ENCODE measurements around the gene ZNF180.
A peak's percentile ranks its signal among the peaks of the same experiment; 100 is the strongest.
"Not testable (repeated sequence)": the region's sequence is repeated elsewhere in the genome, so short reads cannot be mapped to it uniquely, and the experiment has no call there.

Gene ZNF180

DNA sequence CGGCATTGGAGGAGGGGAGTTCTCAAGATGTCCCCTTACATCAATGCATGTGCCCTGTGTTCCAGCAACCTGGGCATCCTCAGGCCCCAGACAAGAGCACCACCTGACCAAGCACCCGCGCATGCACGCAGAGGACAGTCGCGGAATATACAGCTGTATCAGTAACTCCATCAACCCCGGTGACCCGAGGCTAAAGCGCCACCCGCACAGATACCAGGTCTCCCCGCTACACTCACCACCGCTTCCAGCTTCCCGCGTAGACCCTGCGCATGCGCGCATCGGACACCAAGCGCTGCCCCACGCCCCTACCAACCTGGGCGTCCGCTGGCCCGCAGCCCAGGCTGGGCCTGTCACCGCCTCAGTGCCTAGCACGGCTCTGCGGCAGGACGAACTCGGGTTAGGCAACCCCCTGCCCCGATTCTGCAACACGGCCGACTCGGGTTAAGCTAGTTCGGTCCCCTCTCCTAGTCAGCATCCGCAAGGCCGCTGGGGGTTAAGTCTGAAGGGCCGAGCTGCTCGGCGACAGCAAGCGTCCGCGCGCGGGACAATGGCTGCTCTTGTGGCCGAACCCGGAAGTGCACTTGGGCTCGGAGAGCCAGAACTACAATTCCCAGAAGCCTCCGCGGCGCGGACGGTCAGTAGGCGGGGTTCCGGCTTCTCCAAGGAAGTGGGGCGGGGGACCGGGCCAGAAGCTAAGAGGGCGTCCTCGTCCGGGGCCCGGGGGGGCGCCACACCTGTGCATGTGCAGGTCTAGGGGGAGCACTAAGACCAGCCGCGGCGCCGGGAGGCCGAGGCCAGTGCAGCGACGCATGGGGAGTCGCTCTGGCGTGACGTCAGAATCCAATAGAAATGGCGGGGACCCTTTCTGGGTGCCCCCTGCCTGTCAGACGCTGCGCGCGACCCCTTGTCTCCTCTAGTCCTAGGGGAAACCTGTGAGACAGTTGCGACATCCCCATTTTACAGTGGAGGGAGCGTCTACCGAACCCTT, at the start of gene ZNF180:
Gene ZNF180, minus strand, starts transcription at position 561 of the 988 bp plus-strand sequence. CDS start 3,188 bp downstream, outside the sequence.
- DNase-seq (ENCODE audit: low read depth in 2 of 2, low spot score in 1 of 2): peak; percentile 90

DNA sequence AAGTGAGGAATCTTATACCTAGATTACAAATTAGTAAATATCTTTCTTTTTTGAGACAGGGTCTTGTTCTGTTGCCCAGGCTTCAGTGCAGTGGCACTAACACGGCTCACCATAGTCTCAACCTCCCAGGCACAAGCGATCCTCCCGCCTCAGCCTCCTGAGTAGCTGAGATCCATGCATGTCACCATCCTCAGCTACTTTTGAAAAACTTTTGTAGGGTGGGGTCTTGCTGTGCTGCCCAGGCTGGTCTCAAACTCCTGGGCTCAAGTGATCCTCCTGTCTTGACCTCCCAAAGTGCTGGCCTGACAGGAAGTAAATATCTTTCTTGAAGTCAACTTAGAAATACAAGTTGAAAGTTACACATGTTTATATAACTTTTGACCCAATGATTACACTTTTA, 49.2 kb upstream of the ZNF180 start:
- DNase-seq (ENCODE audit: low read depth in 2 of 2, low spot score in 1 of 2): no peak

DNA sequence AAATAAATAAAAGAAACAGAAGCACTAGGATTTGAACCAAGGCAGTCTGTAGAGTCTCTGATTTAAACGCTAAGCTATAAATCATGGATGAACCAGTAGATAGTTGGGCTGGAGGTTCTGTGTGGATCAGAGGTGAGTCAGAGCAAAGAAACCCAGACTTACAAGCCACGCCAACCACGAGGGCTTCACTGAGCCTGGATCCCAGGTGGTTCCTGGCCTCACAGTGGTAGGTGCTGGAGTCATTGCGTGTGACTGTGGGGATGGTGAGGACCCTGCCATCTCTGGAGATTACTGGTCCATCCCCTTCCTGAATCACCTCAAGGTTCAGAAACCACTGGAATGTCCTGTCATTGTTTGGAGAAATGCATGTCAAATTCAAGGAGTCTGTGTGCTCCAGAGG, 48.4 kb upstream of the ZNF180 start:
- no peak for DNase-seq (ENCODE audit: low read depth in 2 of 2, low spot score in 1 of 2)

DNA sequence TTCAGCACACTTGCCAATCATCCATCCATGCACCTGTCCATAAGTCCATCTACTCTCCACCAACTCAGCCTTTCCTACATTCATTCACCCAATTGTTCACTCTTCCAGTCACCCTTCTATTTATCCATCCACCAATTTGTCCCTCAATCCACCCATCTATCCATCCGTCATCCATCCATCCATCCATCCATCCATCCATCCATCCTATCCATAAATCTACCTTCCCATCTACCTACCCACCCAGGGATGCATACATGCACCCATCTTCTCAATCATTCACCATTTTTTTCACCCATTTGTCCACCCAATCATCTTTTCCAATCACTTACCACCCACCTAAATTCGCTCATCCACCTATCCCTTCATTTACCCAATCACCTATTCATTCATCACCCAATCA, 43.7 kb upstream of the ZNF180 start:
- DNase-seq (ENCODE audit: low read depth in 2 of 2, low spot score in 1 of 2): no peak

DNA sequence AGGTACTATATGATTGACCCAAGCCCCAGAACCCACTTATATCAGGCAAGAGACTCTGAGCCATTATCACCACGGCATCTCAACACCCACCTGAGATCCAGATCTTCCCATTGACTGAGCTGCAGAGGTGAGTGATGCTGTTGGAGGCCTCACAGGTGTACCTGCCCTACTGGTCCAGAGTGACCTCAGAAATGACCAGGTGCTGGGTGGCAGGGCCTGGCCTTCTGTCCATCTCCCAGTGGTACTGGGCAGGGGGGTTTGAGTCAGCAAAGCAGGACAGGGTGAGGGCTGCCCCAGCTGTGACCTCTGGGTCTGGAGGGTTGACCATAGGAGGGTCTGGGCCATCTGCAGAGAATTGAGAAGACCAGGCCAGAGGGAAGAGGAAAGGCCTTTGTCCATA, 42.3 kb upstream of the ZNF180 start:
- no peak for DNase-seq (ENCODE audit: low read depth in 2 of 2, low spot score in 1 of 2)

DNA sequence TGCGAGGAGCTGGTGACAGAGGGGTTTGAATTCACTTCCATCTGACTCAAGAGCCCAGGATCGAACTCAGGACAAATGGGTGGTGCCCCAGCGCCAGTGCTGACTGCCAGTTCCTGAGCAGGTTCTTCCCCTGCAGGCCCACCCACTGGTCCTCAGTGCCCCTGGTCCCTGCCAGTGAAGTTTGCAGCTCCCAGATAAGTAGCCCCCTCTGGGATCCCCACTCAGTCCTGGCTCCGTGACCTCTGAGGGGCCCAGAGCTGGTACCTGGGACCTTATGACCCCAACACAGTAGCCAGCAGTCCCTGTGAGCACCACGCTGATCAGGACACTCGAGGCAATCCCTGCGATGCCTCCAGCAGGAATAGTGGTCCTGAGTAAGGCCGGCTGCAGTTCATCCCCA, 40.4 kb upstream of the ZNF180 start:
- DNase-seq (ENCODE audit: low read depth in 2 of 2, low spot score in 1 of 2): no peak

DNA sequence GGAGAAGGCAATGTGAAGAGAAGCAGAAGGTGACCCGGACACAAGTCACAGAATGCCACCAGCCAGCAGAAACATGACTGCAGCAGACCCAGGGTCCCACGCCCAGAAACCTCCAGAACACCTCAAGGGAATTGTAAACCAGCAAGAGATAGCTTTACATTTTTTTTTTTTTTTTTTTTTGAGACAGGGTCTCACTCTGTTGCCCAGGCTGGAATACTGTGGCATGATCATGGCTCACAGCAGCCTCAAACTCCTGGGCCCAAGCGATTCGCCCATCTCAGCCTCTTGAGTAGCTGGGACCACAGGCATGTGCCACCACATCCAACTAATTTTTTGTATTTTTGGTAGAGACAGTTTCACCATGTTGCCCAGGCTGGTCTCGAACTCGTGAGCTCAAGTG, 39.7 kb upstream of the ZNF180 start:
- no peak for DNase-seq (ENCODE audit: low read depth in 2 of 2, low spot score in 1 of 2)

DNA sequence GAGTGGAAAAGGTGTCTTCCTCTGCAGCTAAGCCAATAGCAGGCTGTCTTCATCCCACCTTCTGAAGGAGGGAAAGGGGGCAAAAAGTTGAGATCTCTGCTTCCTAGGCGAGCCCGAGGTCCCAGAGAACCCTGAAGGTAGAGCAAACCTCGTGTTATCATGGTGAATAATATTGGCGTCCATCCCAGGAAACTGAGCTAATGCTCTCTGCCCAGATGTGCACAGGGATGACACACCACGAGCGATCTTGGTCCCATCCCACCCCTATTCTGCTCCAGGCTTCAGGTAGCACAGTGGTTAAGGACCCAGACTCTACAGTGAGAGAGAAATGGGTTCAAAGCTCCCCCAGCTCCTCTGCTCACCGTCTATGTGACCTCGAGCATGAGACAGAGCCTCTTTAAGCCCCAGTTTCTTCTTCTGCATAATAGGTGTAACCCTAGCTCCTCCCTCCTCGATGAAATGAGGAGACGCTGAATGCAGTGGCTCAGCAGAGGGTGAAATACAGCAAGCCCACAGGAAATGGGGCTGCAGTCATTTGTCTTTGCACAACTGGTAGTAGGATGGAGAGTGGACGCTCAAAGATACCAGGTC, 39.0 kb upstream of the ZNF180 start:
- no peak for DNase-seq (ENCODE audit: low read depth in 2 of 2, low spot score in 1 of 2)

DNA sequence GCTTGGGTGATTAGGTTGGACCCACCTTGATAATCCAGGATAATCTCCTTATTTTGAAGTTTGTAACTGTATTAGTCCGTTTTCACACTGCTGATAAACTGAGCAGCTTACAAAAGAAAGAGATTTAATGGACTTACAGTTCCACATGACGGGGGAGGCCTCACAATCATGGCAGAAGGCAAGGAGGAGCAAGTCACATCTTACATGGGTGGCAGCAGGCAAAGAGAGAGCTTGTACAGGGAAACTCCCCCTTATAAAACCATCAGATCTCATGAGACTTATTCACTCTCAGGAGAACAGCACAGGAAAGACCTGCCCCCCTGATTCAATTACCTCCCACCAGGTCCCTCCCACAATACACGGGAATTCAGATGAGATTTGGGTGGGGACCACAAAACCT, 35.0 kb upstream of the ZNF180 start:
- not testable (repeated sequence) for DNase-seq (ENCODE audit: low read depth in 2 of 2, low spot score in 1 of 2)

DNA sequence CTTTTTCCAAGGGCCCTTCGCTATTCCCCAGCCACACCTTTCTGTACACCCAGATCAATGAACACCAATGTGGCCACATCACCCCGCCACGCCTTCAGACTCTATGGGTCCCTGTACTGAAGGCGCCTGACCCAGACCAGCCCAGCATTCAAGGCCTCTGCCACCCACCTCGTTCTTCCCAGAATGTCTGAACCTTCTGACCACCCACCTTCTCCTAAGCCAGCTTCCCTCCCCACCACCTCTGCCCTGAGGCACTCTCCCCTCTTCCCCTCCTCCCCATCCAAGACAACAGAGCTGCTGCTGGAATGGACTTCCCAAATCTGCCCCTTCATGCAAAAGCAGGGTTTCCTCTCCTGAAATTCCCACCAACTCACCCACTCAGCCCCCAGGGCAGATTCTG, 32.5 kb upstream of the ZNF180 start:
- no peak for DNase-seq (ENCODE audit: low read depth in 2 of 2, low spot score in 1 of 2)

DNA sequence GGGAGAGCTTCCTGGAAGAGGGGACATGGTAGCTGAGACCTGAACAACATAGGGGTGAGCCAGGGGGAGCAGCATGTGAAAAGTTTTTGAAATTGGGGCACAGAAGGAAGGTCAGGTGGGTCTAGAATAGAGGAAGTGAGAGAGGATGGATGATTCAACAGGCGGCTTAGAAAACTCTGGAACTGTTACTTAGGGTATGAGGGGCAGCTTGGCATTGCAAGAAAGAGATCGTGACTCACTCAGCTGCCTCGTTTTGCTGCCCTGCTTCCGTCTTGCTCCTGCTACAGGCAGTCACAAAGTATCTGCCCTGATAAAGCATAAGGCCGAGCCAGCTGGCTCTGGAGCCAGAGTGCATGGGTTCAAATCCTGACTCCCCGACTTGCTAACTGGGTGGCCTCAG, 30.5 kb upstream of the ZNF180 start:
- DNase-seq (ENCODE audit: low read depth in 2 of 2, low spot score in 1 of 2): no peak

DNA sequence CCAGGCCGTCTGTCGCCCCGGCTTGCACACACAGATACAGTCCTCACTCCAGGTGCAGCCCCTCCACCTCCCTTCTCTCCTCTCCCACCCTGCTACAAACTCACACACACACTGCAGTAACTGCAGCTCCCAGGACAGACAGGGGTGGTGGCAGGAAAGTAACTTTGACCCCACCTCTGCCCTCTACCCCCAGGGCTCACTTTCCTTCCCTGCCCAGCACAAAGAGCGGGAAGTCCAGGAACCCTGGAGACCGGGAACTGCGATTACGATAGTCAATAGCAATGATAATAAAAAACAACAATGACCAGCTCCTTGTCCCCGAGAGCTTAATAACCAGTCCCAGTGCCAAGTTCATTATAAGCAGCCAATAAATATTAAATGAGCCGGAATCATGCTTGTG, 29.2 kb upstream of the ZNF180 start, which contains the start of gene CEACAM20:
Gene CEACAM20, minus strand, starts transcription at position 140 of the 400 bp plus-strand sequence. CDS start 166 bp downstream, outside the sequence.
- DNase-seq (ENCODE audit: low read depth in 2 of 2, low spot score in 1 of 2): no peak

DNA sequence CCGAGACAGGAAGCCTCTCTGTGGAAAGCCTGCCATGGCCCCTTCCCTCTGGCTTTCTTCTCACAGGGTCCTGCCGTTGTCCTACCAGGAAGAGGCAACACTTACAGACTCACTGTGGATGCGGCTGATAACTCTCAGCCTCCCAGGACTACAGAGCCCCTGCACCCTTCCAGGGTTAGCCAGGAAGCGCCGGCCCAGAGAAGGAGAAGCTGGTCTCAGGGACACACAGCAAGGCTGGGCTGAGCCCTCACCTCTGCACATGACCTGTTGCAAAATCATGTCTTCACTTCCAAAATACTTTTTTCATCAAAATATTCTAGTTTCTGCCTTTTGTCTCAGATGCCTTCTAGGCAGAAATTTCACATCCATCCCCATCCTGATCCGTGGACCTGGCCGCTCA, 27.2 kb upstream of the ZNF180 start:
- DNase-seq (ENCODE audit: low read depth in 2 of 2, low spot score in 1 of 2): no peak

DNA sequence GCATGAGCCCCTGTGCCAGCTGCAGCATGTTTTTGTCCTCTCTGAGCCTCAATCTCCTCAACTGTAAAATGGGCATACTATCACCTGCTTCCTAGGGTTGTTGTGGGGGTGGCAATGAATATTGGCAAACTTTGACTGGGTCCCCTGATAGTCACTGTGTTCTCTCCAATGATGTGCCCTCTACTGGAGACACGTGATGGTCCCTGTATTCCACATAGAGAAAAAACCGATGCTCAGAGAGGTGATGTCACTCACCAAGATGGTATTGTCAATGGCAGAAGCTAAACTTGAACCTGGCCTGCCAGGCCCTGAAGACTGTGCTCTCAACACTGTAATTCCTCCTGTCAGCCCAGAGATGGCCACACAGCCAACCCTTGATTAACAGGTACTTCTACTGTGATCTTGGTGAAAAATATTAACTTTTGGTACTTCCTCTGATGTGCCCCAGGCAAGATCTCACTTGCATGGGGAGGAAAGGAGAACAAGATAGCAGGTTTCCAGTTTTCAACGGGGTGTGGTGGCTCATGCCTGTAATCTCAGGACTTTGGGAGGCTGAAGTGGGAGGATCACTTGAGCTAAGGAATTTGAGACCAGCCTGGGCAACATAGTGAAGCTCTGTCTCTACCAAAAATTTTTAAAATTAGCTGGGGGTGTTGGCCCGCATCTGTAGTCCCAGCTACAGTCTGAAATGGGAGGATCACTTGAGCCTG, 25.6 kb upstream of the ZNF180 start:
- no peak for DNase-seq (ENCODE audit: low read depth in 2 of 2, low spot score in 1 of 2)

DNA sequence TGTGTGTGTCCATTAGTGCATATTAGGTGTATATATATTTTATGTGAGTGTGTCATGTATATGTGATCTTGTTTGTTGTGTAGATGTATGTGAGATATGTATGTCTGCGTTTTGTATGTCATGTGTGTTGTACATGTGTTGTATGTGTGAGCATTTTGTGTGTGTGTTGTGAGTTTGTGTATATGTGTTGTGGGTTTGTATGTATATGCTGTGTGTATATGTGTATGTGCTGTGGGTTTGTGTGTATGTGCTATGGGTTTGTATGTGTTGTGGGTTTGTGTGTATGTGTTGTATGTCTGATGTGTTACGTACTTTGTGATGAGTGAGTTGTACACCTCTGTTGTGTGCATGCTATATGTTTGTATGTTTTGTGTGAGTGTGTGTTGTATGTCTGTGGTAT, 21.0 kb upstream of the ZNF180 start:
- DNase-seq (ENCODE audit: low read depth in 2 of 2, low spot score in 1 of 2): no peak

DNA sequence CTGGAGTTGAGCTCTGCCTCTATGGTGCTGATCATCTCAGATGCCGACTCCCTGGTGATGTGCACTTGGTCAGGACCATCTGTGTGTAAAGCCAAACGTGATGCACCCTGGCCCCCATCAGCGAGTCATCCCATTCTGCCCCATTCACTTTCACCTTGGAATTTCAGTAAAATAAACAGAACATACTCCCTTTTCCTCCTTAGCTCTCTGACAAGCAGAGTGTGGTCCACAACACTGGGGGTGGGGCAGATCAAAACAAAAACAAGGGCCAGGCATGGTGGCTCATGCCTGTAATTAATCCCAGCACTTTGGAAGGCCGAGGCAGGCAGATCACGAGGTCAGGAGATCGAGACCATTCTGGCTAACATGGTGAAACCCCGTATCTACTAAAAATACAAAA, 16.8 kb upstream of the ZNF180 start:
- no peak for DNase-seq (ENCODE audit: low read depth in 2 of 2, low spot score in 1 of 2)

DNA sequence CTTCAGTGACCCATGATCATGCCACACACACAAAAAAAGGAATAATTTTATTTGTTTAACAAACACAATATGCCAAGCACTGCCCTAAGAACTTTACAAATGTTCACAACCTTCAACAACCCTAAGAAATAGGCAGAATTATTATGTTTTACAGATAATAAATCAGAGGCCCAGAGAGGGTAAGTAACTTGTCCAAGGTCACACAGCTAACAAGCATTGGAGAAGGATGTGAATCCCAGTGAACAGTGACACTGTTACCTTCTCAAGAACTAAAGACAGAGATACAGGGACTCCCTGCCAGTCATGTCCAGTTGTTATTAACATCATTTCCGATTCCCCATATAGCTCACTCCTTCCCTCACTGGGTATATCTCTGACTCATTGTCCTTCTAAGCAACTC, 15.6 kb upstream of the ZNF180 start:
- DNase-seq (ENCODE audit: low read depth in 2 of 2, low spot score in 1 of 2): no peak

DNA sequence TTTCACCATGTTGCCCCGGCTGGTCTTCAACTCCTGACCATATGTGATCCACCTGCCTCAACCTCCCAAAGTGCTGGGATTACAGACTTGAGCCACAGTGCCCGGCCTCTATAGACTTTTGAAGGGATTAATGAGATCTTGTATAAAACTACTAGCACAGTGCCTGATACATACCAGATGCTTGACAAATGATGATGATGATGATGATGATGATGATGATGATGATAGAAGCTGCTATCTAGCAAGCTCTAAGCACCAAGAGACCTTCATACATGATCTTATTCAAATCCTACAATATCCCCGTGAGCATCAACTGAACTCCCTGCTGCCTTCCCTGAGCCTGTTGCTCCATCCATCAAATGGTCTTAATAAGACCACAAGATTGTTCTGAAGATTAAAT, 14.7 kb upstream of the ZNF180 start:
- no peak for DNase-seq (ENCODE audit: low read depth in 2 of 2, low spot score in 1 of 2)

DNA sequence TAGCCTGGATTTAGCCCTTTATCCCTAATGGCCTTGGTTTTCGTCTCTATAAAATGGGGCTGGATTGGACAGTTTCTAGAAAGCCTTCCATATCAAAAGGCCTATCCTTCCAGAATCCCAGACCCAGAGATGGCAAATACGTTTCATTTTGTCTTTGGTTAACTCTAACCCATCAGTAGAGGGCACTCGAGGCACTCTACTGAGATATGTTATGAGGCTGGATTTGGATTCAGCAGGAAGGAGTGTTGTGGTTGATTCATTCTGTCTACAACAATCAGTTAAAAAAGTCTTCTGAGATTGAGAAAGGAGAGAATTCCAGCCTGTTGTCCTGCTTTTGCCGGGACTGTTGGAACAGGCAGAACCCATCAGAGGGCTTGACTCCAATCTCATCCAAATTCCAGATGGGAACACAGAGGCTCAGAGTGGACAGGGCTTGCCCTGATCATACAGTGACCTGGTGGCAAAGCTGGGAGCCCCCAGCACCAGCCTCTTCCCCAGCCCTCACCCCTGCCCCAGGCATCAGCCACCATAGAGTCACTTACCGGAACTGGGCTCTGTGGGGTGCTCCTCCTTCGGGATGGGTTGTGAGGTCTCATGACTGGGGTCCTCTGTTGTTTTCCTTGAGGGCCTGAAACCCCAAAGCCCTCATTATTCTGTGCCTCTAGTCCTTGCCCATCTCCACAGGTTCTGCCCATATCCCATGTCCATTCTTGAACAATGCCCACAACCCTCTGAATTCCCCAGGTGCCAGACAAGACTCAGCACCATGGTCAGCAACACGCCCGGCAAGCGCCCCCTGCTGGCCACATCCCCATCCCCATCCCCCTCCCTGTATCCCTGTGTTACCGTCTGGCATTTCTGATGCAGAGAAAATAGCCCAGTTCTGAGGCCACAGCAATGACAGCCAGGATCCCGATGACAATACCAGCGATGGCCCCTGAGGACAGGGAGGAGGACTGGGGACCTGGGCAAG, 12.3 kb upstream of the ZNF180 start:
- DNase-seq (ENCODE audit: low read depth in 2 of 2, low spot score in 1 of 2): no peak

DNA sequence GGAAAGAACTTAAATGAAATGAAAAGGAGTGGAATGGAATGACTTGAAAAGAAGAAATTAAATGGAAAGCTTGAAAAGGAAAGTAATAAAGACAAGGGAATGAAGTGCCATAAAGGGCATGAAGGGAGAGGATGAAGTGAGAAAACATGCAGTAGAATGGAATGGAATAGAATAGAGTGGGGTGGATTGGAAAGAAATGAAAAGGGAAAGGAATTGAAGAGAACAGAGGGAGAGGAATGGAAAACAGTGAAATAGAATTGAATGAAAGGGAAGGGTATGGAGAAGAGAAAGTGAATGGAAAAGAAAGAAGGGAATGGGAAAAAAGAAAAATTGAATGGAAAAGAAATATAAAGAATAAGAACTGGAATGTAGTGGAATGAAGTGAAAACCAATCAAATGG, 9.2 kb upstream of the ZNF180 start:
- DNase-seq (ENCODE audit: low read depth in 2 of 2, low spot score in 1 of 2): no peak

DNA sequence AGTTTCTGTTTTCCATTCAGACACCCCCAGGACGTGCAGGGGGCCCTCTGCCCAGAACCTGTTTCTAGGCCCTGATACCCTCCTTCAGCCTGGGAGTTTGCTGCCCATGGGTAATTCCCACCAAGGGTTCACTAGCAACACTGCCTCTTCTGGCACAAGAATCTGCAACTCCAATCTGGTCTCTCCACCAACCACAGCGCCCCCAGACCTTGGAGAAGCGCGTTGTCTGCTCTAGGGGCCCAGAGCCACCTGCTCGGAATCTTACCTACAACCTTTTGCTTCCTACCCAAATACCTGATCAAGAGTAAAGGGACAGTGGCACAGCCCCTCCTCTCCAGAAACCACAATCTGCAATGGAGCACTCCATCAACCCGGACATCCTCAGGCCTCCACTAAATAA, 763 bp downstream of the ZNF180 start:
- DNase-seq (ENCODE audit: low read depth in 2 of 2, low spot score in 1 of 2): no peak

Data from stimulated activated CD8-positive, alpha-beta memory T cell treated with anti-CD3 and anti-CD28 coated beads, Interleukin-4, amount 100 ng/mL, for 4 hours (primary cell).